Rectal smooth muscle tissue (tissue), 1 donor: ENCODE data around the gene BBS12.

Experiments used
- H3K27ac ChIP-seq: one replicate; pipeline ENCODE4 v1.7.0; 2013; ENCODE audit warnings: low read depth, low read length, inconsistent platforms
- H3K27me3 ChIP-seq: one replicate; pipeline ENCODE4 v1.7.0; 2013; ENCODE audit warnings: low read length; ENCODE audit not compliant: control insufficient read depth, insufficient read depth
- H3K36me3 ChIP-seq: one replicate; pipeline ENCODE4 v1.7.0; 2013; ENCODE audit warnings: low read length; ENCODE audit not compliant: control insufficient read depth, insufficient read depth
- H3K4me1 ChIP-seq: one replicate; pipeline ENCODE4 v1.7.0; 2013; ENCODE audit warnings: low read length; ENCODE audit not compliant: control insufficient read depth, insufficient read depth
- H3K4me3 ChIP-seq: one replicate; pipeline ENCODE4 v1.7.0; 2013; ENCODE audit warnings: low read length
- H3K9ac ChIP-seq: one replicate; pipeline ENCODE4 v1.7.0; 2013; ENCODE audit warnings: low read length

The BBS12 gene

GRCh38 chr4:122703868-122704267 lies 28.6 kb upstream of the BBS12 start:
- Histone ChIP-seq H3K27ac (no peak overlapping the region), H3K36me3 (no peaks in the 10 kb centered on the region), H3K4me3 (no peak overlapping the region), H3K9ac (no peak overlapping the region), H3K27me3 (no peaks in the 10 kb centered on the region), H3K4me1 (no peaks in the 10 kb centered on the region)

GRCh38 chr4:122705009-122705408 lies 27.5 kb upstream of the BBS12 start:
- H3K36me3 ChIP-seq: no peaks in the 10 kb centered on the region
- H3K9ac ChIP-seq: no peak overlapping the region
- H3K4me3 ChIP-seq: no peak overlapping the region
- no peak overlapping the region for H3K27ac ChIP-seq
- H3K4me1 ChIP-seq: no peaks in the 10 kb centered on the region
- no peaks in the 10 kb centered on the region for H3K27me3 ChIP-seq

- H3K4me1 ChIP-seq: no peaks in the 10 kb centered on the region
- no peak overlapping the region for H3K4me3 ChIP-seq
- H3K9ac ChIP-seq: no peak overlapping the region
- no peaks in the 10 kb centered on the region for H3K36me3 ChIP-seq
- H3K27ac ChIP-seq: no peak overlapping the region
- H3K27me3 ChIP-seq: no peaks in the 10 kb centered on the region
Observed at GRCh38 chr4:122705547-122706117, 26.9 kb upstream of the BBS12 start.

DNA sequence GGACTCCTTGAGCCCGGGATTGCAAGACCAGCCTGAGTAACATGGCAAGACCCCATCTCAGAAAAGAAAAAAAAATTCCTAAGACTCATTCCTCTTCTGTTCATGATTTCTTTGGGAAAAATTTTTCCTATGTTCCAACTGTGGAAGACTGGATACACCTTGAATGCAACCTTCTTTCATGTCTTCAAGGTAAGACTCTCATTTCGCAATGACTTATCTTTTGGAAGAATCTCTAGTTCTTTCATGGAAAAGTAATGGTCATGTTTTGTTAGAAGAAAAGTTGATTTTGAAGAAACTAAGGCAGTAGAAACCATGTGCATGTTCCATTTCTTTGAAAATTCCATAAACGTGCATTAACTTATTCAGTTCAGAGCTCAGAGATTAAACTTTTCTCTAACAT lies 26.0 kb upstream of the BBS12 start:
- Histone ChIP-seq H3K9ac (no peak overlapping the region), H3K27me3 (no peaks in the 10 kb centered on the region), H3K4me1 (no peaks in the 10 kb centered on the region), H3K36me3 (no peaks in the 10 kb centered on the region), H3K4me3 (no peak overlapping the region), H3K27ac (no peak overlapping the region)

DNA sequence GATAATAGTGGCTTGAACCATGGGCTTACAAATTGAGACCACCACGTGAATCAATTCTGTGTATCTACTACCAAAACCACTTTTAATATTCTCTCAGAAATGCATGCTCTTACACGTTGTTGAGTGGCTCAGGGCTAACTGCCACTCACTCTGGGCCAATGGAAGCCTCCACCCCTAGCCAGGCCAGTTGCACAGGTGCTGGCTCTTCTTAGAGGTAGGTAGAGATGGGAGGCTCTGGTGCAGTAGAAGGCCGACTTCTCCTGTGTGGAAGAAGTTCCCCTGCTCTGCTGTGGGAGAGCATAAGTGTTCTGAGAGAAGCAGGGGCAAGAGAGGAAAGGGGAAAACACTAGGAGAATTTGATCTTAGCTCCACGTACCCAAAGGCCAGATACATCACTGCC lies 25.0 kb upstream of the BBS12 start:
- Histone ChIP-seq H3K4me1 (no peaks in the 10 kb centered on the region), H3K4me3 (no peak overlapping the region), H3K27ac (no peak overlapping the region), H3K36me3 (no peaks in the 10 kb centered on the region), H3K9ac (no peak overlapping the region), H3K27me3 (no peaks in the 10 kb centered on the region)

DNA sequence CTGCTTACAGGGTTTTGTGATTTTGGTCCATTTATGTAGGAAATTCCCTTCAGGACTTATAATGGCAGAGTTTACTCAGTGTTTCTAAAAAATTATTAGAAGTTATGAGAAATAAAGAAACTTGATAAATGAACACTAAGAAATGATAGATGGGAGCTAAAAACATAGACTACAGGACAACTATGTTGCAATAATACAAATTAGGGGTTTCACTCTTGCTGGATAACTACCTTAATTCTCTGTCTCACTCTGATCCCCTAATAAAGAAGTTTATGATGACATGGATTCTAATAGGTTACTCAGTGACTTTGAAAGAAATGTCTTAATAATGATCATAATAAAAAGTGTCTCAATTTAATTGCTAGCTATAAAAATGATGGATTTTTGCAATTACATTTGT lies 23.3 kb upstream of the BBS12 start:
- Histone ChIP-seq H3K4me3 (no peak overlapping the region), H3K27ac (no peak overlapping the region), H3K4me1 (no peaks in the 10 kb centered on the region), H3K9ac (no peak overlapping the region), H3K36me3 (no peaks in the 10 kb centered on the region), H3K27me3 (no peaks in the 10 kb centered on the region)

DNA sequence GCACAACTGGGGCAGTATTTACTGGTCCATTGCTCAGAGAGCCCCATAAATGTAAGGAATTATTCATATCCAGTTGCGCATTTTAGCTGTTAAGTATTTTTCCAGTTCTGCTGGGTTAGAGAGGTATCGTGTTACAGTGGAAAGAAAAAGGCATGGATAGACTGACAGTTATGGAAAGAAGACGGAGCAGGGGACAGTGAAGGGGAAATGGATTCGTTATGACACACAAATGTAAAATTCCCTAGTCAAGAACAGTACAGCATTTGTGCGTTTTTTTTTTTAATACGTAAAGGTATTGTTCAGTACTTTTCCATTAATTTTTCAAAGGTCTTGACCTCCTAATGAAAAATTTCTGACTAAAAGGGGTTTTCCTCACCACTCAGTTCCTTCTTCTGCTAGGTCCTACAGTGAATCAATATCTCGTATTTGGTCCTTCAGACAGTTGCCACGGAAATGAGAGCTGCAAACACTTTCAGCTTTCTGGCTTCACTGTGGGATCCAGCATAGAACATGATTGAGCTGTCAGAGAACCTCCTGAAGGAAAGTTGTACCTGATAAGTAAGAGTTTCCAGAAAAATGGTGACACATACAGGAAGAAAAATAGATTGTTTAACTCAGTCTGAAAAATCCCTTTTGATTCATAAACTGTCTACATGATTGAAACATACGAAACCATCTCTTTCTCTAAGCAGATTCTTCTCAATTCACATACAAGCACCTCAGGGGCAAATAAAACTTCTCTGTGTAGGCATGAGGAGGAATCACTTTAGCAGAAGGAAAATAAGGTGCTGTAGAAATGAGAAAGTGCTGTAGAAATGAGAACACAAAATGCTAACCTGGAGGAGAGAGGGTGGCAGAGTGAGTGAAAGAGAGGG lies 21.8 kb upstream of the BBS12 start:
- H3K4me1 ChIP-seq: no peaks in the 10 kb centered on the region
- H3K9ac ChIP-seq: no peak overlapping the region
- no peaks in the 10 kb centered on the region for H3K36me3 ChIP-seq
- no peak overlapping the region for H3K4me3 ChIP-seq
- H3K27ac ChIP-seq: no peak overlapping the region
- H3K27me3 ChIP-seq: no peaks in the 10 kb centered on the region

- Histone ChIP-seq H3K27me3 (no peaks in the 10 kb centered on the region), H3K9ac (no peak overlapping the region), H3K36me3 (no peaks in the 10 kb centered on the region), H3K4me1 (no peaks in the 10 kb centered on the region), H3K4me3 (no peak overlapping the region), H3K27ac (no peak overlapping the region)
Observed at GRCh38 chr4:122711919-122712318, 20.6 kb upstream of the BBS12 start.

DNA sequence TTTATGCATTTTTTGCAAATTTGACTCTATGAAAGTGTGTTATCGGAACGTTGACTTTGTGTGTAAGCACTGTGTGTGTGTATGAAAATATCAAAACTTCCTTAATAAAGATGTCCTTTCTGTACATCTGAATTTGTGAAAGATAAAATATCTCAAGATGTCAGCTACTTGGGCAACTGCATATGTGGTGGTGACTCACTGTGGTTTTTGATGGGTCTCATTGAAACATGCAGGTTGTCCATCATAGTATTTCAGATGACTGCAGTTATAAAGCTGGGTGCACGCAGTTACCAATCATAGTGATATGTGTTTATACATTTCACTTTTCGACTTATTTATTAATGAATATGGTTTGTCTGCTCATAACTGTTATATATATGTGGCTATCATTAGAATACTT lies 19.7 kb upstream of the BBS12 start:
- Histone ChIP-seq H3K4me1 (no peaks in the 10 kb centered on the region), H3K36me3 (no peaks in the 10 kb centered on the region), H3K4me3 (no peak overlapping the region), H3K27me3 (no peaks in the 10 kb centered on the region), H3K9ac (no peak overlapping the region), H3K27ac (no peak overlapping the region)

GRCh38 chr4:122715221-122715620 lies 17.3 kb upstream of the BBS12 start:
- Histone ChIP-seq H3K36me3 (no peaks in the 10 kb centered on the region), H3K9ac (no peak overlapping the region), H3K27ac (no peak overlapping the region), H3K4me3 (no peak overlapping the region), H3K27me3 (no peaks in the 10 kb centered on the region), H3K4me1 (no peaks in the 10 kb centered on the region)

- no peak overlapping the region for H3K4me3 ChIP-seq
- H3K36me3 ChIP-seq: no peaks in the 10 kb centered on the region
- H3K9ac ChIP-seq: no peak overlapping the region
- H3K27me3 ChIP-seq: no peaks in the 10 kb centered on the region
- H3K27ac ChIP-seq: no peak overlapping the region
- H3K4me1 ChIP-seq: no peaks in the 10 kb centered on the region
Observed at GRCh38 chr4:122716825-122717448, 15.6 kb upstream of the BBS12 start.

DNA sequence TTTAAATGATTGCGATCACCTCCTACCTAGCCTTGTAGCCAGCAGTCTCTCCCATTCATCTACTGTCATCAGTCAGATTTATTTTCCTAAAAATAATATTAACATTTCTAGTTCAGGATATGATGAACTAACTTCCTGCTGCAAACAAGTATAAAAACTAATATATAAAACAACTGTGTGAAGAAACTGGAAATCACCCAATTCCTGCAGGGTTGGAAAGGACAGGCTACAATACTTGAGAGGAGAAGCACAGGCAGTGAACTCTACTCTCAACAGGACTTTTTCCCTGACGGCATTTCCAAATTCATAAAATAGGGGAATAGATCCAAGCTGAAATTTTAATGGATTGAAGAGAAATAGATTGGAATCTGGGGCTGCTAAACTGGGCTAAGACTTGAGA lies 14.2 kb upstream of the BBS12 start:
- Histone ChIP-seq H3K4me3 (no peak overlapping the region), H3K36me3 (no peaks in the 10 kb centered on the region), H3K4me1 (no peaks in the 10 kb centered on the region), H3K27ac (no peak overlapping the region), H3K27me3 (no peaks in the 10 kb centered on the region), H3K9ac (no peak overlapping the region)
